ENCODE results near the gene SYNDIG1. TPM values are rescaled to one million over a fixed set of nuclear protein-coding genes. Genes with fewer than 3 reads are reported as not detected.

SYNDIG1 gene
- total RNA-seq = not detected

DNA sequence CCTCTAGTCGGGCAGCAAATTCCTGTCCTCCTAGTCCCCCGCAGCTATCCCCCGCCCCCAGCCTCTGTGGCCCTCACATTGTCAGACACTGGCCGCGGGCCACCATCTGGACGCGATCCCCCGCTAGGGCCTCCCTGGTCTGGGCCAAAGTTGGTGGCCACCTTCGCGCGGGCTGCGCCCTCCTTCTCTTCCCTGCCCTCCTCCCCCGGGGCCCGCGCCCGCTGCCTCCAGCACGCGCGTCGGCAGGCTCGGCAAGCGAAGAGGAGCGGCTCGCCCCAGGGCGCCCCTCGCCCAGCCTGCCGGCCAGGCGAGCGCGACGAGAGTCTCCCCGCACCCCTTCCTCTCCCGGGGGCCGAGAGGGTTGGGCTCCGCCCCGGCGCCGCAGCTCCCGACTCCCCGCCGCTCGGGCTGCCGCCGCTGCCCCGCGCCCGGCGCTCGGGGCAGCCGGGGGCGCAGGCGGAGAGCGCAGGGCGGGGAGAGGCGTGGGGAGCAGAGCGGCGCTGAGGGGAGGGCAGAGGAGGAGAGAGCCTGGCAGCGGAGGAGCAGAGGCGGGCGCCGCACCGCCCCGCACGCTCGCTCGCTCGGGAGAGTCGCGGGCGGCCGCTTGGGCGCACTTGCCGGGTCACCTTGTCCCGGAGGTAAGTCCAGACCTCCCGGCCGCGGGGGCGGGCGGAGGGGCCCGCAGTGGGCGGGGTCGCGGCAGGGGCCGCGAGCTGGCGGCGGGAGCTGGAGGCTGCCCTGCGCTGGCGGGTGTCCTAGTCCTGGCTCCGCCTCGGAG is at the start of gene SYNDIG1:
SYNDIG1 (plus strand) TSS at position 514 of the 778 bp plus-strand sequence. CDS start 73,469 bp downstream, outside the sequence.
- ATAC-seq = peak; percentile 19
- Mint-ChIP-seq H3K4me3 (peak within 1 kb of the TSS; percentile 50), H3K27ac (no peak within 1 kb of the TSS), H3K36me3 (ENCODE audit: low read depth) (no peaks in the 10 kb centered on the region), H3K4me1 (ENCODE audit: low read depth) (peaks cover 17% of the 10 kb centered on the region), H3K9me3 (ENCODE audit: insufficient read depth) (no peaks in the 10 kb centered on the region), H3K27me3 (ENCODE audit: low read depth) (peaks cover 67% of the 10 kb centered on the region)
- ChIA-PET CTCF (no interaction called here), POLR2A (no interaction called here)
- DNase-seq = no peak

DNA sequence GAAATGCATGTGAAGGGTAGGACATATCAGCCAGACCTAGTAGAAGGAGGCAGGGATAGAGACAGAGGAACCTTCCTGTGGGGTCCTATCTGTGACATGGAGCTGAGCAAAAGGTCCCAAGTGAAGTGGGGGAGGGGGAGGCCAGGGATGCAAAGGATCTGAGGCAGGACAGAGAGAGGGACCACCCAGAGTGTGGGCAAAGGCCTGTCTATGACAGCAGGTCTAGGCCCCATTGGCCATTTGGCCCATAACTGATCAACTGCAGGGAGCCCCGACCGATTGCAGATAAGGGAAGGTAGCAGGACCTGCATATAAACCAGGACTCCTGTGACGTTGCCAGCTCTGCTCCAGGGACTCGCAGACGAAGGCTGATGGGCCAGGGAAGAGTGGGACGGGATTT is 49.6 kb upstream of the SYNDIG1 start:
- Mint-ChIP-seq H3K27ac (no peak overlapping the region), H3K27me3 (ENCODE audit: low read depth) (no peaks in the 10 kb centered on the region), H3K36me3 (ENCODE audit: low read depth) (peaks cover 2% of the 10 kb centered on the region), H3K4me3 (no peak overlapping the region), H3K4me1 (ENCODE audit: low read depth) (no peaks in the 10 kb centered on the region), H3K9me3 (ENCODE audit: insufficient read depth) (peaks cover 6% of the 10 kb centered on the region)
- ATAC-seq = no peak
- no peak for DNase-seq
- ChIA-PET POLR2A (no interaction called here), CTCF (no interaction called here)

DNA sequence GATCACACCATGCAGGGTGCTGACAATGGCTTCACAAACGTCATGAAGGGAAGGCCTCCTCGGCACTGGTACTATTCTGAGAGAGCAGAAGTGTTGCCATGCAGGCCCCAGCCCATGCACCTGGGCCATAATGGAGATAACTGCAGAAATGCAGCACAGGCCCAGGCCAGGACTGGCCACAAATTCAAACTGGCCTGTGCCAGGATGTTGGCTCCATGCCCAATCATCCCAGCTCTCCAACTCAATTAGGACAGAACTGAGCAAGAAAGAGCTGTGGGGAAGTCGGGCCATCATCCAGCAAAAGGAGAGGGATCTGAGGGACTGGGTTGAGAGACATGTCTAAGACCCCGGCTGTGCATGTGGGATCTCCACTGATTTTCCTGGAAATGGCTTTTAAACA is 48.9 kb upstream of the SYNDIG1 start:
- Mint-ChIP-seq H3K27me3 (ENCODE audit: low read depth) (no peaks in the 10 kb centered on the region), H3K4me1 (ENCODE audit: low read depth) (no peaks in the 10 kb centered on the region), H3K27ac (no peak overlapping the region), H3K36me3 (ENCODE audit: low read depth) (peaks cover 2% of the 10 kb centered on the region), H3K9me3 (ENCODE audit: insufficient read depth) (peaks cover 6% of the 10 kb centered on the region), H3K4me3 (no peak overlapping the region)
- ATAC-seq = no peak
- CTCF ChIA-PET = no interaction called here
- POLR2A ChIA-PET = no interaction called here
- no peak for DNase-seq

DNA sequence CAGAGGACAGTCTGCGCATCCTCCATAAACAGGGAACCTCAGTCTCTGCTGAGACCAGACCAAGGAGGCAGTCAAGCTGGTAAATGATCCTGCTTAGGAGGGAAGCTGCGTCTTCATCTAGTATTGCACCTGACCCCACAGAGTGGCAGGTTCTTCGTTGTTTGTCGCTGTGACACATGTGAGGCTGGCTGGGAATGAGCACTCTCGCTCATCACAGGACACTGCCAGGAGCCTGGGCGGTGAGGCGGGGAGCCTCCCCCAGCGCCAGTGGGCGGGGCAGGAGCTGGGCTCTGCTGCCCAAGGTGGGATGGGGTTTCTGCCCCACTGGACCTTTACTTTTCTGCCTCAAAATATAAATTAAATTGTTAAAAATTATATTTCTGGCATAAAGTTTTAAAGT is 48.4 kb upstream of the SYNDIG1 start:
- POLR2A ChIA-PET = no interaction called here
- Mint-ChIP-seq H3K27ac (no peak overlapping the region), H3K9me3 (ENCODE audit: insufficient read depth) (peaks cover 1% of the 10 kb centered on the region), H3K4me1 (ENCODE audit: low read depth) (no peaks in the 10 kb centered on the region), H3K27me3 (ENCODE audit: low read depth) (peaks cover 2% of the 10 kb centered on the region), H3K4me3 (no peak overlapping the region), H3K36me3 (ENCODE audit: low read depth) (no peaks in the 10 kb centered on the region)
- no peak for ATAC-seq
- no peak for DNase-seq
- CTCF ChIA-PET = no interaction called here

DNA sequence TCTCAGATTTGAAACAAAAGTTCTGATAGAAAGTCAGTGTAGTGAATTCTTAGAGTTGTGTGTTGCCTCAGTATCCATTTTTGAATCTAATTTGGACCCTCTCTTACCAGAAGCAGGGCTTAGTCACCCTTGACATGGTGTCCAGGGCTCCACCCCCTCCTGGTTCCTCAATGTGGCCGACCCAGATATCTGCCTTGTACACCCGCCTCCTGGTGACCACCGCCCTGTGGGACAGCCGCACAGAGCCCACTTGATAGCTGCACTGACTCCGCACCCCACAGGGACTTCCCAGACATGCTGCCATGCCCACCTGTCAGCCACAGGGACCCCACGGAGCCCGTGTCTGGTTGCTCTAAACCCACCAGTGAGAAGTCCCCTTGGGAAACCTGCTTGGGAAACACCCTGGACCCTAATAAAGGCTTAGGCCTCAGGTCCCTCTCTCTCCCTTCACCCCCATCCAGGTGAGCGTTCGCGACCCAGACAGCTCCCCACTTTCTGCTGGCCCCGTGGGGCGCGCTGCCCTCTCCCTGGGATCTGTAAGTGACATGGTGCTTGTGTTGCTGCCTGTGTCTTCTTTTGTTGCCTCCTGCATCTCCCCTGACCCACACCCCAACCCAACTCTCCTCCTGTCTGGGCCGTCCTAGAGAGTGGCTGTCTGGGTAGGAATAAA is 47.2 kb upstream of the SYNDIG1 start:
- ChIA-PET CTCF (no interaction called here), POLR2A (no interaction called here)
- DNase-seq (no peak), ATAC-seq (no peak)
- H3K27ac Mint-ChIP-seq = no peak overlapping the region
- no peak overlapping the region for H3K4me3 Mint-ChIP-seq
- peaks cover 3% of the 10 kb centered on the region for H3K27me3 Mint-ChIP-seq (ENCODE audit: low read depth)
- H3K36me3 Mint-ChIP-seq (ENCODE audit: low read depth) = no peaks in the 10 kb centered on the region
- no peaks in the 10 kb centered on the region for H3K9me3 Mint-ChIP-seq (ENCODE audit: insufficient read depth)
- H3K4me1 Mint-ChIP-seq (ENCODE audit: low read depth) = no peaks in the 10 kb centered on the region

DNA sequence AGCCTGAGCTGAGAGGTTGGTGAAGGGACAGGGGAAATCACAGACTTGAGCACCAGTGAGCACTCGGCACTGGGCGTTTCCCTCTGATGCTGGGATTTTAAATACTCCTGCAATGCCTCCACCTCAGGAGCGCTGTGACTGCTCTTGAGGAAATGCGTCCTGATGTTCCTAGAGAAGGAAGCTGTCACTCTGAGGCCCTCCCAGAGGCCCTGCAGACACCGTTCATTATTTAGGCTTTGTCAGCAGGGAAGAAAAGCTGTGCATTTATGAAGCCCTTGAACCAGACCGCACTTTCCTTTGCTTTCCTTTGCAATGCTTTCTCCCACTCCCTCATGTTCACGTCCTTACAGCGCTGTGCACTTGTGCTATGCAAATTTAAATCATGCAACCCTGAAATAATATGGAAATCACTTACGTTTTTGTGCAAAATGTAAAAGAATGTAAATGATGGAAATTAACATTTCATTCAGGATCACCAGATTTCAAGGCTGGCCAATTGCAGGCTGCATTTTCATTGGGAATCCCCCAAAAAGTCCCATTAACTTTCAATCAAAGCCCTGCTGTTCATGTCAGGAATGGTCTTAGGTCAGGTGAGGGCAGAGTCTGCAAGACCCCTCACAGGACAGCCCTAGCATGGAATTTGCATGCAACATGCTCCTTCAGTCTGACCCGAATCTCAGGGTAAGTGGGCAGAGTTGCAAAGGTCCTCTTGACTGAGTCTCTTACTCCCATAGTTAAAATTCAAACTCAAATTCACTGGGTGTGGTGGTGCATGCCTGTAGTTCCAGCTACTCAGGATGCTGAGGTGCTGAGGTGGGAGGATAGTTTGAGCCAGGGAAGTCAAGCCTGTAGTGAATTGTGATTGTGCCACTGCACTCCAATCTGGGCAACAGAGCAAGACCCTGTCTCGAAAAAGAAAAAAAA is 45.8 kb upstream of the SYNDIG1 start:
- ATAC-seq = no peak
- POLR2A ChIA-PET = interaction anchor here (0.7 kb wide), 1 partner anchor 14 kb away, joined by 3 read pairs; no protein-coding TSS in a partner anchor

DNA sequence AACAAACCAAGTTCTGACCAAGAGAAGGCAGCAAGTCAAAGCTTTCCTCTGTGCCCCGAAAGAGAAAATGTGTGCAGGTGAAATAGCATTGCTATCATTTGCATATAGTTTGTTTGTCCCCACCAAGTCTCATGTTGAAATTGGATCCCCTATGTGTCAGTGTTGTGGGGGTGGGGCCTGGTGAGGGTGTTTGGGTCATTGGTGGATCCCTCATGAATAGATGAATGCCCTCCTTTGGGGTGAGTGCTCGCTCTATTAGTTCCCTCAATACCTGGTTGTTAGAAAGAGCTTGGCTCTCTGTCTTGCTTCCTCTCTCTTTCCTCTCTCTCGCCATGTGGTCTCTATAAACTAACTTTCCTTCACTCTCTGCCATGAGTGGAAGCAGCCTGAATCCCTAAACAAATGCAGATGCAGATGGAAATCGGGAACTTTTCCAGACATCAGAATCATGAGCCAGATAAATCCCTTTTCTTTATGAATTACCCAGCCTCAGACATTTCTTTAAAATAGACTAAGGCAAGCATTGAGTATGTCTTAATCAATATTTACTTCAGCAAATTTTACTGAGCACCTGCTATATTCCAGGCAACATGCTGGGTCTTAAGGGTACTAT is 43.8 kb upstream of the SYNDIG1 start:
- Mint-ChIP-seq H3K27ac (no peak overlapping the region), H3K9me3 (ENCODE audit: insufficient read depth) (no peaks in the 10 kb centered on the region), H3K4me1 (ENCODE audit: low read depth) (no peaks in the 10 kb centered on the region), H3K27me3 (ENCODE audit: low read depth) (peaks cover 14% of the 10 kb centered on the region), H3K36me3 (ENCODE audit: low read depth) (no peaks in the 10 kb centered on the region), H3K4me3 (no peak overlapping the region)
- ChIA-PET POLR2A (no interaction called here), CTCF (no interaction called here)
- ATAC-seq (no peak), DNase-seq (no peak)

More for the DNA sequence above, 45.8 kb upstream of the SYNDIG1 start:
- CTCF ChIA-PET = no interaction called here
- no peak overlapping the region for H3K4me3 Mint-ChIP-seq
- H3K36me3 Mint-ChIP-seq (ENCODE audit: low read depth) = no peaks in the 10 kb centered on the region
- no peaks in the 10 kb centered on the region for H3K4me1 Mint-ChIP-seq (ENCODE audit: low read depth)
- no peak overlapping the region for H3K27ac Mint-ChIP-seq
- H3K9me3 Mint-ChIP-seq (ENCODE audit: insufficient read depth) = no peaks in the 10 kb centered on the region
- no peak for DNase-seq
- H3K27me3 Mint-ChIP-seq (ENCODE audit: low read depth) = peaks cover 9% of the 10 kb centered on the region

DNA sequence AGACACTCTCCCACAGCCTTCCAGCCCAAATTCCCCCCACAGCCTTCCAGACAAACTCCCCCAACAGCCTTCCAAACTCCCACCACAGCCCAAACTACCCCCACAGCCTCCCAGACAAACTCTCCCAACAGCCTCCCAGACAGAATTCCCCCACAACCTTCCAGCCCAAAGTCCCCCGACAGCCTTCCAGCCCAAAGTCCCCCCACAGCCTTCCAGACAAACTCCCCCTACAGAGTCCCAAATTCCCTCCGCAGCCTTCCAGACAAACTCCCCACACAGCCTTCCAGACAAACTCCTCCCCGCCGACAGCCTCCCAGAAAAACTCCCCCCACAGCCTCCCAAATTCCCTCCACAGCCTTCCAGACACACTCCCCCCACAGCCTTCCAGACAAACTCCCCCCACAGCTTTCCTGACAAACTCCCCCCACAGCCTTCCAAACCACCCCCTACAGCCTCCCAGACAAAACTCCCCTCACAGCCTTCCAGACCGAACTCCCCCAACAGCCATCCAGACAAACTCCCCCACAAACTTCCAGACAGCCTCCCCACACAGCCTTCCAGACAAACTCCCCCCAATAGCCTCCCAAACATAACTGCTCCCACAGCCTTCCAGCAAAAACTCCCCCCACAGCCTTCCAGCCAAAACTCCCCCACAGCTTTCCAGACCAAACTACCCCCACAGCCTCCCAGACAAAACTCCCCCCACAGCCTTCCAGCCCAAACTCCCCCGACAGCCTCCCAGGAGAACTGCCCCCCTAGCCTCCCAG is 38.0 kb upstream of the SYNDIG1 start:
- H3K27me3 Mint-ChIP-seq (ENCODE audit: low read depth) = peaks cover 15% of the 10 kb centered on the region
- CTCF ChIA-PET = no interaction called here
- ATAC-seq (no peak), DNase-seq (no peak)
- H3K36me3 Mint-ChIP-seq (ENCODE audit: low read depth) = no peaks in the 10 kb centered on the region
- POLR2A ChIA-PET = no interaction called here
- no peaks in the 10 kb centered on the region for H3K4me1 Mint-ChIP-seq (ENCODE audit: low read depth)
- no peak overlapping the region for H3K27ac Mint-ChIP-seq
- no peaks in the 10 kb centered on the region for H3K9me3 Mint-ChIP-seq (ENCODE audit: insufficient read depth)
- H3K4me3 Mint-ChIP-seq = no peak overlapping the region

DNA sequence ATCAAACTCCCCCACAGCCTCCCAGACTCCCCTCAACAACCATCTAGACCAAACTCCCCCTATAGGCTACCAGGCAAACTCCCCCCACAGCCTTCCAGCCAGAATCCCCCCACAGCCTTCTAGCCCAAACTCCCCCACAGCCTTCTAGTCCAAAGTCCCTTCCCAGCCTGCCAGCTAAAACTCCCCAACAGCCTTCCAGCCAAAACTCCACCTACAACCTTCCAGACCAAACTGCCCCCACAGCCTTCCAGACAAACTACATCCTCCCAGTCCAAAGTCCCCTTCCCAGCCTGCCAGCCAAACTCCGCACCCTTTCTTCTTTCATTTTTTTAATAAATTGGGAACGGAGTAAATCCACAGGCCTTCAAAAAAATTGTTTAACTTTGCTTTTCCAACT is 37.4 kb upstream of the SYNDIG1 start:
- no peaks in the 10 kb centered on the region for H3K36me3 Mint-ChIP-seq (ENCODE audit: low read depth)
- POLR2A ChIA-PET = no interaction called here
- CTCF ChIA-PET = no interaction called here

DNA sequence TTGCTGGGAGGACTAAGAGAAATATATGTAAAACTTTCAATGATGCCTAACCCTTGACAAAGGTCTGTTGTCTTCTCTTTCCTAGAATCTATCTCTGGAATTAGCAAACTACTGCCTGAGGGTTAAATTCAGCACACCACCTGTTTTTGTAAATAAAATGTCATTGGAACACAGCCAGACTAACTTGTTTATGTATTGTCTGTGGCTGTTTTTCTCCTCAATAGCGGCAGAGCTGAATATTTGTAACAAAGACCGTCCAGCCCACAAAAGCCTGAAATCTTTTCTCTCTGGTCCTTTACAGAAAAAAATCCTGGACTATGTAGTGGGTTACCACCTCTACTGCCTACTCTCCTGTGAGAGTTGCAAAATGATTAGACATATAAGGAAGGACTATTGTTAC is 33.3 kb upstream of the SYNDIG1 start:
- ATAC-seq (no peak), DNase-seq (no peak)
- Mint-ChIP-seq H3K27ac (no peak overlapping the region), H3K36me3 (ENCODE audit: low read depth) (no peaks in the 10 kb centered on the region), H3K9me3 (ENCODE audit: insufficient read depth) (no peaks in the 10 kb centered on the region), H3K4me3 (no peak overlapping the region), H3K4me1 (ENCODE audit: low read depth) (no peaks in the 10 kb centered on the region), H3K27me3 (ENCODE audit: low read depth) (peaks cover 9% of the 10 kb centered on the region)
- POLR2A ChIA-PET = no interaction called here
- CTCF ChIA-PET = no interaction called here

More for the DNA sequence above, 37.4 kb upstream of the SYNDIG1 start:
- Mint-ChIP-seq H3K27me3 (ENCODE audit: low read depth) (peaks cover 14% of the 10 kb centered on the region), H3K4me3 (no peak overlapping the region), H3K4me1 (ENCODE audit: low read depth) (no peaks in the 10 kb centered on the region), H3K27ac (no peak overlapping the region), H3K9me3 (ENCODE audit: insufficient read depth) (no peaks in the 10 kb centered on the region)
- ATAC-seq (no peak), DNase-seq (no peak)
